Stimulated activated naive CD8-positive, alpha-beta T cell treated with anti-CD3 and anti-CD28 coated beads, Interleukin-15, Interleukin-2, amounts not matched to agents 100 U/mL and 50 U/mL, for 24 hours (primary cell): ENCODE results near the gene TRMT44.
"Not testable (repeated sequence)": the region's sequence is repeated elsewhere in the genome, so short reads cannot be mapped to it uniquely, and the experiment has no call there.

Source experiments
- ATAC-seq: fragments of 150-1000 bp; cut with Tn5 transposase; one replicate; pipeline ENCODE4 v1.10.0; 2021
- DNase-seq: peaks from one replicate; pipeline ENCODE4 v3.0.0; 2021

TRMT44 gene

GRCh38 chr4:8407316-8407715 lies 33.3 kb upstream of the TRMT44 start:
- DNase-seq, result no peak
- no peak for ATAC-seq

DNA sequence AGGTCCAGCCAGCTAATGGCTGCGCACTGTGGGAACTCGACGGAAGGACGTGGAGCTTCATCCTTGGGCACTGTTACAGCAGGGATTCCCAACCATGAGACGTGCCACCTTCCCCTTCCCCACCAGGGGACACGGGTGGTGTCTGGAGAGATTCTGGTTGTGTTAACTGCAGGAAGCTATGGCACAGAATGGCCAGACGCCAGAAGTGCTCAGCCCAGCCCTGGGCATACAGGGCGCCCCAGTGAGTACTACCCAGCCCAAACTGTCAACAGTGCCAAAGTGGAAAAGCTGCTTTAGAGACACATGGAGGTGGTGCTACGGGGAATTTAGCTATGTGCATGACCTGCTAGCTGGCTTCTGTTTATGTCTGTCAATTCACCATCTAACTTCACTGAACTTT lies 32.8 kb upstream of the TRMT44 start:
- DNase-seq, result no peak
- ATAC-seq, result no peak

DNA sequence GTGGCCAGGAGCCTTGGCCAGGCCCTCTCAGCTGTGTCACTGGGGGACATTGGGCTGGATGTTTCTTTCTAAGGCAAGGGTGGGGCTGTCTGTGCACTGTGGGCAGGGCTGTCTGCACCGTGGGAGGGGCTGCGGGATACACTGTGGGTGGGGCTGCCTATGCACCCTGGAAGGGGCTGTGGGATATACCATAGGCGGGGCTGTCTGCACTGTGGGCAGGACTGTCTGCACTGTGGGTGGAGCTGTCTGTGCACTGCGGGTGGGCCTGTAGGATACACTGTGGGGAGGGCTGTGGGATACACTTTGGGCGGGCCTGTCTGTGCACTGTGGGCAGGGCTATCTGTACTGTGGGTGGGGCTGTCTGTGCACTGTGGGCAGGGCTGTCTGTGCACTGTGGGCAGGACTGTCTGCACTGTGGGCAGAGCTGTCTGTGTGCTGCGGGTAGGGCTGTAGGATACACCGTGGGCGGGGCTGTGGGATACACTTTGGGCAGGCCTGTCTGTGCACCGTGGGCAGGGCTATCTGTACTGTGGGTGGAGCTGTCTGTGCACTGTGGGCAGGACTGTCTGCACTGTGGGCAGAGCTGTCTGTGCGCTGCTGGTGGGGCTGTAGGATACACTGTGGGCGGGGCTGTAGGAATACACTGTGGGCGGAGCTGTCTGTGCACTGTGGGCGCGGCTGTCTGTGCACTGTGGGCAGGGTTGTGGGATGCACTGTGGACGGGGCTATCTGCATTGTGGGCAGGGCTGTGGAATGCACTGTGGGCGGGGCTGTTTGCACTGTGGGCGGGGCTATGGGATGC lies 31.1 kb upstream of the TRMT44 start:
- DNase-seq (peak; percentile 29), ATAC-seq (peak; percentile 54)

GRCh38 chr4:8410066-8410625 lies 30.4 kb upstream of the TRMT44 start:
- DNase-seq (no peak), ATAC-seq (no peak)

DNA sequence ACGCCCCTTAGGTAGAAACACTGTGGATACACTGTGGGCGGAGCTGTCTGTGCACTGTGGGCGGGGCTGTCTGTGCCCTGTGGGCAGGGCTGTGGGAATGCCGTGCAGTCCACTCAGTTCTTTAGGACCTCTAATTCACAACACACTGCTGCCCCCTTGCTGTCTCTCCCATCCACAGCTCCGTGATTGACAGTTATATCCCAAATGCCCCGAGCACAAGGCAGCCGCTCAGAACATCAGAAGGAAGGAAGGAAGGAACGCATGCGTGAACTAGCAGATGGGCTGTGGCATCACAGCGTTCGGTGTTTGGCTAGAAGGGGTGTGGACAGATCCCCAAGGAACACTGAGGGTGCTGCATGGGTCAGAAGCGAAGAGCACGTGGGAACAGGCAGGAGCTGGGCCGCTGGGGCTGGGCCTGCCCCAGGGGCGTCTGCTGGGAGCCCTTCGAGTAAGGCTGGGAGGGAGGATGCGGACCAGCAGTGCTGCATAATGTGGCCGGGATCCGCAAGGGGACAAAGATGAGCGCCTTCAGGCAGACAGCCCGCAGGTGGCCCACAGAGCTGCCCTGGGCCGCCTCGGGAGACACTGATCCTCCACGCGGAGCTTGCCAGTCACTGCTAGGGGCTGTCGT lies 29.8 kb upstream of the TRMT44 start:
- ATAC-seq (no peak), DNase-seq (no peak)

DNA sequence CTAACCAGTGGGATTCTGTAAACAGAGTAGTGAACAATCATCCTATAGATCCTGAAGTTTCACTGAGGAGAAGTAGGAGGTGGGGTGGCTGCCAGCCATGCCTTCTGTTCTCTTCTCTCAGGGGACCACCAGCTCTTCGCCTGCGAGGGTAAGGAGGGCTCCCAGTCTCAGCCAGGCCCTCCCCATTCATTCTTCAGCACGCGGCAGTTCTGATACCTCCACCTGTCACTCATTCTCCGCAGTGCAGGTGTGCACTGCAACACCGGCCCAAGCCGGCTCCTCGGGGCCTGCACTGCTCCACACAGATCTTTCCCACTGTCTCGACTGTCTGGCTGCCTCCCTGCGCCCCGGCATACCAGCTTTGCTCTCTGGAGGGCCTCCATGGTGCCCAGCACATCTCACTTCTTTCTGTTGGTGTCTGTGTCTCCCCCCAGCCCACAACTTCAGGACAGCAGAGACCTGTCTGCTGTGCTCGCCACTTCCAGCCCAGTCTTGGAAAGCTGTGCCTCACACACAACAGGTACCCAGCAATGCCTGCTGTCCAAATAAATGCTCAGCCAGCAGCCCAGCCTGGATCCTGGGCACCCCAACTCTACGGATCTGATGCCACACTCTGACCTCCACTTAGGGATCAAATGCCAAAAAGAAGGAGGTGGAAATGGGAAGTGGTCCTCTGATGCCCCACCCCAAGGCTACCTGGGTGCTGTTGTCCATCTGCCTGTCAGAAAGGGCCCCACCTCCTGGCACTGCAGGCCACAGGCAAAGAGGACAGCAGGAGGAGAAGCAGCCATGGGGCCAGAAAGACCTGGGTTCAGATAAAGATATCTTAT lies 29.0 kb upstream of the TRMT44 start:
- no peak for ATAC-seq
- DNase-seq, result no peak

DNA sequence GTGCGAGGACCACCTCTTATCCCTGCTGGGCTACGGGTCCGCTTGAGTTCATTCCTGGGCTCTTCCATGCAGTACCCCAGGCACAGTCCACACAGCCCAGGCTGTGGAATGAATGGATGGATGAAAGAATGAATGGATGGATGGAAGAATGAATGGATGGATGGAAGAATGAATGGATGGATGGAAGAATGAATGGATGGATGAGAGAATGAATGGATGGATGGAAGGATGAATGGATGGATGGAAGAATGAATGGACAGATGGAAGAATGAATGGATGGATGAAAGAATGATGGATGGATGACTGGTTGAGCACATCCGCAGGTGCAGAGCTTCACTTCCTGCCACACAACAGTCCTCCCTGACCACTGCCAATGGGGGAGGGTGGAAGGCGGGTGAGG lies 28.3 kb upstream of the TRMT44 start:
- DNase-seq, result no peak
- no peak for ATAC-seq

DNA sequence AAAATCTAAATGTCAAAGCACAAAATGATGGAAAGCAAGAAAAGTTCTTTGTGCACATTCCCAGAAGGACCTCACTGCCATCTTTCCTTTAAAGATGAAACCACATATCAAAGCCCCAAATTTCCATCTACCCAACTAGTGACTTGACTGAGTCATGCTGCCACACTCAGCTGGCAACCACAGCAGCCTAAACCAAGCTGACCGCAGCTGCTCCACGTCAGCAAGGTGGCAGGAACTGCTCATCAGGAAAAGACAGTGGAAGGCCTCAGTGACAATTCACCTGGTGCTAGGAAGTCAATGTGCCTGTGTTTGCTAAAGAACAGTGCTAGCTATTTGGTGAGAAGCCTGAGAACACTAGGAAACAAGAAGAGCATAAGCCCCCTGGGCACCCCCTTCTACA lies 26.2 kb upstream of the TRMT44 start:
- DNase-seq, result peak; percentile 59
- peak; percentile 56 for ATAC-seq

GRCh38 chr4:8417071-8417614 lies 23.4 kb upstream of the TRMT44 start:
- DNase-seq (no peak), ATAC-seq (no peak)

- ATAC-seq, result peak; percentile 94
Measured at GRCh38 chr4:8419222-8420041, 21.1 kb upstream of the TRMT44 start.

GRCh38 chr4:8420151-8420550 lies 20.4 kb upstream of the TRMT44 start:
- DNase-seq, ATAC-seq: not testable (repeated sequence)

More at GRCh38 chr4:8419222-8420041, 21.1 kb upstream of the TRMT44 start:
- peak; percentile 63 for DNase-seq

DNA sequence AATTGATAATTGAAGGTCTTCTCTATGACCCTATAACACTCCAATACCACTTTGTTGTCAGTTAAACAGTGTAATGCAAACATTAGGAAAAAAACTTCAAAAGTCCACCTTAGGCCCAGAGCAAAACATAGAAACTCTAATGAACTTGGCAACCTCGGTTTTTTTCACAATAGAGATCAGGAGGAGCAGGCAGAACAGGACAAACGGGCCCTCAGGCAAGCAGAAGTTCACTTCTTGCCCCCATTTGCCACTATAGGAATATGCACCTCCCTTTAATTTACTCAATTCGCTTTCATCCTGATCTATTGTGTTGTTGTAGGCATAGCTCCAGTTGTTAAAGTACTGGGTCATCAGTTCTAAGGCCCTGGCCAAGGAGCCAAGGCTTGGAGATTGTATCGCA lies 18.2 kb upstream of the TRMT44 start:
- ATAC-seq (no peak), DNase-seq (no peak)

- no peak for ATAC-seq
- DNase-seq, result no peak
Measured at GRCh38 chr4:8422786-8423185, 17.8 kb upstream of the TRMT44 start.

- ATAC-seq (no peak), DNase-seq (no peak)
Measured at GRCh38 chr4:8427262-8427661, 13.3 kb upstream of the TRMT44 start.

DNA sequence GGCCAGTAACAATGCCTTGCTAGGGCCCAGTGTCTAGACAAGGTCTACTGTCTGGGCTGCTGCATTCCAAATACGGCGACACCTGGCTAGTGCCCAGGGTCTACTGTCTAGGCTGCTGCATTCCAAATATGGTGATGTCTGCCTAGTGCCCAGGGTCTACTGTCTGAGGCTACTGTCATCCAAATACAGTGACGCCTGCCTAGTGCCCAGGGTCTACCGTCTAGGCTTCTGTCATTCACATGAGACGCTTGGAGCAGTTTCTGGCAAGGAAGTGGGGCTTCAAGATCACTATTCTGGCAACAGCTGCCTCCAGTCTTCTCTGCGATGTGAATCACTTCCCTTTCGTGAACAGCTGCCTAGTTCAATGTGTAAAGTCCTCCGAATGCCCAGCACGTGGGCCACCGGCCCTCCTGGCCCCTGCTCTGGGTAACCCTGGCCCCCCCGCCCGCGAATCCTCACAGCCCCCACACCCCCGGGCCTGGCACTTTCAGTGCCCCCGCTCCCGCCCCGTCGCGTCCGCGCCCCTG lies 12.8 kb upstream of the TRMT44 start:
- ATAC-seq, result peak; percentile 37

GRCh38 chr4:8428288-8429097 lies 12.1 kb upstream of the TRMT44 start:
- DNase-seq (peak; percentile 95), ATAC-seq (peak; percentile 94)

More for the DNA sequence above, 12.8 kb upstream of the TRMT44 start:
- DNase-seq, result no peak

DNA sequence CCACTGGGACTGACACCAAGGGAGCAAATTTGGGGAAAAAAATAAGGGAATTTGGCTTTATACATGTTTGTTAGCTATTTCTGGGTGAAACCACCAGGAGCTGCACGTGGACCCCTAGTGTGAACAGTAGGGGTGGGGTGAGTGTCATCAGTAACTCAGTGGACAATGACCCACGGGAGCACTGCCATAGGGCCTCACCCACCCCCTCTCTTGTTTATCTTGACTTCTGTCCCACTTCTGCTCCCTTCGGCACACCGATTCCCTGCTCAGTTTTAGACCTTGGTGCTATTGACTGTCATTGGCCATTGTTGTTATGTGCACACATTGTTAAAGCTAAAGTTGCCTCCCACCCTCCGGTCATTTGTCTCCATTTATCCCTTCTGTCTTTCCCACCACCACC lies 9.0 kb upstream of the TRMT44 start:
- no peak for DNase-seq
- no peak for ATAC-seq

GRCh38 chr4:8433136-8433535 lies 7.4 kb upstream of the TRMT44 start:
- DNase-seq (no peak), ATAC-seq (no peak)

DNA sequence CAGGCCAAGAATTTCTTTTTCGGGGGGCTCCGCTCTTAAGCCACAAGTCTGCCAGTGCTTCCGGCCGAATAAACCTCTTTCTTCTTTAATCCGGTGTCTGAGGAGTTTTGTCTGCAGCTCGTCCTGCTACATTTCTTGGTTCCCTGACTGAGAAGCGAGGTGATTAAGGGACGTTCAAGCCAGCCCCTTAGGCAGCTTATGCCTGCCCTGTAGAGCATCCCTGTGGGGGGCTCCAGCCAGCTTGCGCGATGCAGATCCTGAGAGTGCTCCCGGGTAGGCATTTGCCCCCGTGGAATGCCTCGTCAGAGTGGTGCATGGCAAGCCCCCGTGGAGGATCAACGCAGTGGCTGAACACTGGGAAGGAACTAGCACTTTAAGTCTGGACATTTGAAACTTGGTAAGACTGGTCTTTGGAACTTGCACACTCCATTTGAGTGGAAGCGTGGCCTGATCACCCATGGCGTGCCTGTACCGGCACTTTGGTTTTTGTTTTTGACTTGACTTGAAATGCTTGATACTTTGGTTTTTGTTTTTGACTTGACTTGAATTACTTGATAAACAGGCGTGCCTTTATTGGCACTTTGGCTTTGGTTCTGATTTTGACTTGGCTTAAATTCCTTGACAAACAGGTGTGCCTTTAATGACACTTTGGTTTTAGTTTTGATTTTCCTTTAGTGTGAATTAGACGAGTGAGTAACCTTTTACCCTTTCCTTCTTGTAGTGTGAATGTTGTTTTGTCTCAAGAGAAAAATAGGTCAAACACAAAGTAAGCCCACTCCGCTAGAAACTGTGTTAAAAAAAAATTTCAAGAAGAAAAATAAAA lies 6.1 kb upstream of the TRMT44 start:
- no peak for DNase-seq
- ATAC-seq, result no peak
